CD4-positive, alpha-beta T cell treated with Interleukin-1 beta for 1 hour (primary cell): ENCODE results near the gene NADK.
"Not testable (repeated sequence)": the region's sequence is repeated elsewhere in the genome, so short reads cannot be mapped to it uniquely, and the experiment has no call there.

Experiments
- DNase-seq, 2 donors: peaks; one replicate each; pipeline ENCODE4 v3.0.0-alpha.2; 2020 to 2022

The NADK gene

DNA sequence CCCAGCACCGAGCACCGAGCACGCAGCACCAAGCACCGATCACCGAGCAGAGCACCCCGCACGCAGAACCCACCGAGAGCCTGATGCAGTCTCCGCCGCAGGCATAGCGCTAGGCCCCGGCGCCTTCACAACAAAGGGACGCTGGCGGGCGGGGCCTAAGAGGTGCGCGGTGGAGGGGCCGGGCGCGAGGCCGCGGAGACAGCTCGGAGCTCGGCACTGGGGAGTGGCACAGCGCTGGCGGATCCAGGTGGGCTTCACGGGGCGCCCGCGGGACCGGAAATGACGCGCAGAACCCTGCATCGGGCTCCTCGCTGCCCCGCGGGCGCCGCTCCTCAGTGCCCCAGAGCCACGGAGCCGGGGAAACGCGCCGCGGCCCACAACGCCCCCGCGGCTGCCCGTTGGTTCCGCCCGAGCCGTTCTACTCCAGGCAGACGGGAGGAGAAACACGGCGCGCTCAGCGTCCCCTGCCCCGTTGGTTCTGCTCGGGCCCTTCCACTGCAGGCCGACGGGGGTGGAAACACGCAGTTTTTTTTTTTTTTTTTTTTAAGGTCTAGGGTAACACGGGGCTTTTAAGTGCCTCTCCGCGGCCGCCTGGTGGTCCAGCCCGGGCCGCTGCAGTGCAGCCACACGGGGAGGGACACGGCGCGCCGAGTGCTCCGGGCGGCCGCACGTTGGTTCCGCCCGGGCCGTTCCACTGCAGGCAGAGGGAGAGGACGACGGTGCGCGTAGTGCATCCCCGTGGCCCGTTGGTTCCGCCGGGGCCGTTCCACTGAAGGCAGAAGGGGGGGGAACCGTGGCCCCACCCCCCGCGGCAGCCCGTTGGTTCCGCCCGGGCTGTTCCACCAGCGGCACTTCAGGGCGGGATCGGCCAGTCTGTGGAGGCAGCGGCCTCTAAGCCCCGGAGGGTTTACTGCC is 32.4 kb downstream of the NADK start:
- peak; percentile 78 to 89 for DNase-seq

DNA sequence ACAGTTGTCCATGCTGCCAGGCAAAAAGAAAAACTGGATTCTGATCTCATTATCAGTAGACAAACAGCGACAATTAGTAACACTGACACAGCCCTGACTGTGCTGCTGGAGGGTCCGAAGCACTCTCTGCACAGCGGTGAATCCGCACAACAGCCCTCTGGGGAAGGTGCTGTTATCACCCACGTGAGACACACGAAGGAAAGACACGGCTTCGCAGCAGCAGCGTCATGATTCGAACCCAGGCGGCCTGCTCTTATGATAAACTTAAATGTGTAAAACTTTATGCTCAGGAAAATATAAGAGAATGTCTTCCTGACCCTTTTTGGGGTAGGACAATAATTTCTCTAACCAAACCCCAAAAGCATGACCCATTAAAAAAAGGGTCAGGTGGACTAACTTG is 35.7 kb downstream of the NADK start:
- DNase-seq: not testable (repeated sequence)

DNA sequence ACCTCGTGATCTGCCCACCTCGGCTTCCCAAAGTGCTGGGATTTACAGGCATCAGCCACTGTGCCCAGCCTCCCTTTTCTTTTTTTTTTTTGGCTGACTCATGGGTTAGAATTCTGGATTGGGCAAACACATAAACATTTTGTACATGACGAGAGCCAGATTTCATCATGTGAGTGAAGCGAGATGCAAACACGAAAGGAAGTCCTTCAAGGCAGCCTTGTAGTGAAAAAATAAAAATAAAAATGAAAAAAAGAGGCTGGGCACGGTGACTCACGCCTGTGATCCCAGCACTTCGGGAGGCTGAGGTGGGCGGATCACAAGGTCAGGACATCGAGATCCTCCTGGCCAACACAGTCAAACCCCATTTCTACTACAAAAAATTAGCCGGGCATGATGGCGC is 37.3 kb downstream of the NADK start:
- DNase-seq: not testable (repeated sequence)

DNA sequence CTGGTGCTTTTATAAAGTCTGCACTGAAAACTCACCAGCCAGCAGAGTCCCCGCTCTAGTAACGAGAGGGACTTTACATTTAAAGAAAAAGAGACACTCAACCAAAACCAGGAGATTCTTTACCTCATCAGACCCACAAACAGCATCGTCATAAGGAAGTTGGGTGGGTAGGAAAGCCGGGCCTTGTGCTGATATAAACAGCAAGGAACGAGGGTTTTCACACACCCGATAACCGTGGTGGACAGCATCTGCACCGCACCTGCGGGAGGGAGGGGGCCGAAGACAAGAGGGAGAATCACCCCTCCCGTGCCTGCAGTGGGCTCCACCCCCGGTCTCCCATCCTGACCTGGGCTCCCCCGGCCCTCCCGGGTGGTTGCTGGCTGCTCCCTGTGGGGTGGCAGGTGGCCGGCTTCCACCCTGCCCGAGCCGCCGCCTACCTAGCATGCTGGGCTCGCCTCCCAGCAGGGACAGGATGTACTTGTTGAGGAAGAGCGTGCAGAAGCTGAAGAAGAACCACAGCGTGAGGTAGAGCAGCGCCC is 39.4 kb downstream of the NADK start:
- DNase-seq: not testable (repeated sequence)

DNA sequence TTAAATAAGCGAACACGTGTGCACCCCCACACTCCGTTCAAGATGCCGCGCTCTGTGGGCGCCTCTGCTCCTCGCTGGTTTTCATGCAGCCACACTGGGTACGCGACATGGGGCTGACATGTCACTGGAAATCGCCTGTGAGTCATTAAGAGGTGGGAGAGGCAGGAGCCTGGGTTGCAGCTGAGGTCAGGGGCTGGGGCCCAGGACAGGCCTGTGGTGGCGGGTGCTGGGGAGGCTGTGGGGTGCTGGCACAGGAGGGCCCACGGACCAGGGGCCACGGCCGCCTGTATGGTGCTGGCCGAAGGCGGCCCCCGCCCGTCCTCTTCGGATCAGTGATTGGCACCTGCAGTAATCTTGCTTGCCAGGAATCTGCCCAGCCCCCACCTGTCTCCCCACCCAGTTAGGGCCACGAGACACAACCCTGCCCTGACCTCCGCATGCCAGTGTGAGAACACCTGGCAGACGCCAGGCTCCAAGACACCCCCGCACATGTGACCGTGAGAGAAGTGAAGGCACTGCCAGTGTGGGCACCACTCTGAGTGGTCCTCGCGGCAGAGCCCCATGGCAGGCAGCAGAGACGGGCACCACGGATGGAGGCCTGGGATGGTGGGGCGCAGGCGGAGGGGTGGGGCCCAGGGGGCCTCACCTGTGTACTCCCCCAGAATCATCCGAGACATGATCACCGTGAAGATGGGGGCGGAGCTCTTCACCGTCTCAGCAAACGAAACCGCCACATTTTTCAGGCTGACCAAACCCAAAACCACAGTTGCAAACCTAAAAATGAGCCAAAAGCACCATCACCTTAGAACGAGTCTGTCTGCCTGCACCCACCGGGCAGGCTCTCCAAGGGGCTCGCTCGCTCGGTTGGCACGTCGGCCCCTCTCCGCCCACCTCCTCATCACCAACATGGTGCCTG is 40.3 kb downstream of the NADK start:
- not testable (repeated sequence) for DNase-seq

DNA sequence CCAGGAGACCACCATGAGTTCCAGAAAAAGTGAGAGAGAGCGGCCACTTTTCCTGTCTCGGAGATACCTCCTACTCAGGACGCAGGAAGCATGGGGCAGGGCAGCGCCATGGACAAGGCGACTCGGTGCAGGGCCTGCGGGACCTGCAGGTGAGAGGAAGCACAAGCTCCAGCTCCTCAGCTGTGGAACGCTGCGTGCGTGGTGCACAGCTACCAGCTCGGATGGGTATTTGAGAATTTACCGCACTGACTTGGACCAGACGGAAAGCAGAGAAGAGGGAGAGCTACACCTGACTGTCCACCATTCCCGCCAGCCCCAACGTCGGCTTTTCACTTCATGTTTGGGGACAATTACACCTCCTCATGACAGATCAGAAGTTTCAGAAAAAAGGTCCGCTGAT is 45.9 kb downstream of the NADK start:
- no peak for DNase-seq

DNA sequence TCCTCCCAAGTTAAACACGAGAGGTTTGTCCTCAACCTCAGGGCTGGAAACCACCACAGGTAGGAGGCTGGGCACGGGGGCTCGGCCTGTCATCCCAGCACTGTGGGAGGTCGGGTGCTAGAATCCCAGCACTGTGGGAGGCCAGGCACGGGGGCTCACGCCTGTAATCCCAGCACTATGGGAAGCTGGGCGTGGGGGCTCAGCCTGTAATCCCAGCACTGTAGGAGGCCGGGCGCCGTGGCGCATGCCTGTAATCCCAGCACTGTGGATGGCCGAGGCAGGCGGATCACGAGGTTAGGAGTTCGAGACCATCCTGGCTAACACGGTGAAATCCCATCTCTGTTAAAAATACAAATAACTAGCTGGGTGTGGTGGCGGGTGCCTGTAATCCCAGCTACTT is 47.4 kb downstream of the NADK start:
- no peak for DNase-seq

DNA sequence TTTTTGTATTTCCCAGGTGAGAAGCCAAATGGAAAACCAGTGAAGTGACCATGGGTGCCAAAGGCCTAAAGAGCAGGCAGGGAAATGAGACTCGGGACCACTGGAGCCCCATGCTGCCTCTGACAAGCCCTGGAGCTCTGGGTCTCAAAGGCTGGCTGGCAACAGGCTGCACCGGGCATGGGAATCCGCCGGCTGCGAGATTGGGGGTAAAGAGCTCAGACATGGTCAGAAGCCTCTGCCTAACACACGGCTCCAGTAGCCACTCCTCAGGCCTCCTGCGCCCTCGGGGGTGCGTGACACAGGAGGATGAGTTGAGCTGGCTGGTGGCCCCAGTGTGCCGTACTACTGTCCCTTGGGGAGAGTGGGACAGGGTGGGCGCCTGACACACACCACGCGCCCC is 48.0 kb downstream of the NADK start:
- not testable (repeated sequence) for DNase-seq

DNA sequence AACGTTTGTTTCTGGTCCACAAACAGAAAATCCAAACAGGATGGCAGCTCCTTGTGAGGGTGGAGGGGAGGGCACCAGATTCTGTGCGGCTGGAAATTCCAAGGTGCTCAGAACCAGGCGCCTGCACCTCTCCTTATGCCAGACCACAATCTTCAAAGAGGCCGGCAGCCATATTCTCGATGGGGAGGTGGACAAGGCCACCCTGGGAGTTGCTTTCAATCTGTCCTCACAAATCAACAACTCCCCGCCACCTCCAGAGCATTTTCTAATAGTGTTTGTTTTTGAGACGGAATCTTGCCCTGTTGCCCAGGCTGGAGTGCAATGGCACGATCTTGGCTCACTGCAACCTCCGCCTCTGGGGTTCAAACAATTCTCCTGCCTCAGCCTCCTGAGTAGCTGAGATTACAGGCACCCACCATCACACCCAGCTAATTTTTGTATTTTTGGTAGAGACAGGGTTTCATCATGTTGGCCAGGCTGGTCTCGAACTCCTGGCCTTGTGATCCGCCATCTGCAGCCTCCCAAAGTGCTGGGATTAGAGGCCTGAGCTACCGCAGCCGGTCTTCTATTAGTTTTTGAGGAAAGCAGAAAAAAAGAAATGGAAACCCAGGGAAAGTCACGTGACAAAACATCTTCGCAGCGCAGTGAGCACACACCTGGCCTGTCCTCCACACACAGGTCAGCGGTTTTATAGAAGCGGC is 49.0 kb downstream of the NADK start:
- not testable (repeated sequence) for DNase-seq

DNA sequence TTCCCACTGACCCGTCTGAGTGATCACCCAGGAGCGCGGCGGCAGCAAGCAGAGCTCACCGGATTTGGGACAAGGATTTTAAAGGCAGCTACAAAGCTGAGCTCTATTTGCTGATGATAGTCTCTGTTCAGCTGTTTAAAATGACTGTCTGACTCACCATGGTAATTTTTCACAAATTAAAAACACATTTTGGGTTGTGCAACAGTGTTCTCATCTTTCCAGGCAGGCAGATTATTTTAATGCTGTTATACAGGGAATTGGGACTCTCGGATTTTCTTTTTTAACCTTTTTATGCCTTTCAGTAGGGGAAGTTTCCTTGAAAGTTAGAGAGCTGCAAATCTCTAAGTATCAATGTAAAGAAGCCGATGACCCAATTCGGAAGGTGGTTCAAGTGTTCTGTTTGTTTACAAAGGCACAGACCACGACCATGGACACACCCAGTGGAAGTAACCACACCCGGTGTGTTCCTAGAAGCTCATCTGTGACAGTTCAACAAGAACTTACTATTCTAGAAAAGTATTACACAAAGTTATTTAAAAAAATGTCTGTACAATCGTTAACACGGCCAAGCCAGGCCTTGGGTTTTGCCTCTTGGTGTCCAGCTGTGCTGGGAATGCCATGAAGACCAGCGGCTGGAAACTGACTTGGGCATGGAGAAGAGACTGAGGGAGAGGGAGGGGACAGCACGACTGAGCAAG is 49.8 kb downstream of the NADK start:
- DNase-seq: peak in 1 of 2 donors; percentile 56

DNA sequence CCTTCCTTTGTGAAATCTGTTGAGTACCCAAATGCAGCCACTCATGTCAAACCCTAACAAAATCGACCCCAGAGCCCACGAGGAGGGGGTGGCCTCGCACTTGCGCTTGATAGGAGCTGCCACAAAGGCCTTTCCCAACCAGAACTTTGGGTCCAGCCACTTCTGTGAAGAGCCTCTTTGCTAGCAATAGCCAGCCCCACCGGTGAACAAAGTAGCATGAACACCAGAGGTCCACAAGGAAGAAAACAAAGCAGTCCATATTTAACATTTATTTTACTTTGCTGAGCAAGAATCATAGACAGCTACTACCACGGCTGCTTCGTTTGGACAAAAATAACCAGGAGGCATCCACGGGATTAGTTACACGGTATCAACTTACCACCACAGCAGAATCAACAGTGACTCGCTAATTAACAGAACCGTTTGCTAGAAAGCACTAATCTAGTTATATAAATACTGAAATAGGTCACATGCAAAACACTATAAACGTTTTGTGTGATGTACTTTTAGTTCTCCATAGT is 51.1 kb downstream of the NADK start:
- not testable (repeated sequence) for DNase-seq

DNA sequence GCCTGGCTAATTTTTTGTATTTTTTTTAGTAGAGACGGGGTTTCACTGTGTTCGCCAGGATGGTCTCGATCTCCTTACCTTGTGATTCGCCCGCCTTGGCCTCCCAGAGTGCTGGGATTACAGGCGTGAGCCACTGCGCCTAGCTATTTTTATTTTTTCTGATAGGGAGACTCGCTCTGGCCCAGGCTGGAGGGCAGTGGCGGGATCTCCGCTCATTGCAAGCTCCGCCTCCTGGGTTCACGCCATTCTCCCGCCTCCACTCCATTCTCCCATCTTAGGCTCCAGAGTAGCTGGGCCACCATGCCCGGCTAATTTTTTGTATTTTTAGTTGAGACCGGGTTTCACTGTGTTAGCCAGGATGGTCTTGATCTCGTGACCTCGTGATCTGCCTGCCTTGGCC is 52.2 kb downstream of the NADK start:
- not testable (repeated sequence) for DNase-seq

DNA sequence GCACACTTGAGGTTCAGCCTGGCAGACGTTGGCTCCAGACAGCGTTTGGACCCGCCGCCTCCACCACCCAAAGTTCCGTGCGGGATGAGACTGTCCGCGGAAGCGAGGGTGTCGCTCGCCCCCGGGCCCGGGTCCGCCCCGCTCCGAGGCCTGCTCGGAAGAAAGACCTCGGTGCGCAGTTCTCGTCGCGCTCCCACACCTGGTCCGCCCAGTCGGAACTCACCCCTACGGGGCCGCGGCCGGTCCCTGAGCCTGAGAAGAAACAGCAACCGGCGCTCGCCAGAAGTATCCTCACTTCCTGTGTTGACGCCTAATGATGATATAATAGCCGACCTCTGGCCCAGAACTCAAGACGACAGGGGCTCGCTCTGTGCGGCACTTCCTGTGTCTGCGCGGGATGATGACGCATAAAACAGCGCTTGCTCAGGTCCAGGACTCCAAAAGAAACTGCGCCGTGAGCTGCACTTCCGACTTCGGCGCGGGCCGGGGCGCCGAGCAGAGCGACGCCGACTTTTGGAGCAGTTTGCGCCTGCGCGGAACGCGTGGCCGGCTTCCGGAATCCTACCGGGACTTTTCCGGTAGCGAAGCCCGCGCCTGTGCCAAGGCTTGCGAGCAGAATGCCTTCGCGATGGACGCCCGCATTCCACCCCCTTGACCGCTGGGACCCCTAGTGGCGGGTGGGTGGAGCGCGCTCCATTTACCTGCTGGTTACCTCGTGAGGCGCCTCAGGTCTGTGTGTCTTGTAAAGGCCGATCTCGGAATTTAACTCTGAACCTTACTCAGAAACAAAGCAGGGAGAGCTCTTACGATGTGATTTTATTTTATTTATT is 54.0 kb downstream of the NADK start, which contains the start of gene CDK11A:
Gene CDK11A (minus strand): TSS at position 323 of the 830 bp plus-strand sequence. CDS start 1,539 bp downstream, outside the sequence.
- DNase-seq: peak; percentile 96 to 99

DNA sequence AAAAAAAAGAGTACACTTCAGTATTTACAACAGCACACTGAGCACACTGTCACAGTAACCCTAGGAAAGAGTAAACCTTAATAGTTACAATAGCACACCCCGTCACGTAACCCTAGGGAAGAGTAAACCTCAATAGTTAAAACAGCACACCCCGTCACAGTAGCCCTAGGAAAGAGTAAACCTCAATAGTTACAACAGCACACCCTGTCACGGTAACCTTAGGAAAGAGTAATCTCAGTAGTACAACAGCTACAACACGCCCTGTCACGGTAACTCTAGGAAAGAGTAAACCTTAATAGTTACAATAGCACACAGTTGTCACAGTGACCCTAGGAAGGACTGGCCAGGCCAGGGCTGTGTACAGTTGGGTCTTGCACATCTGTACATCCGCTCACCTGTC is 57.1 kb downstream of the NADK start:
- no peak for DNase-seq

DNA sequence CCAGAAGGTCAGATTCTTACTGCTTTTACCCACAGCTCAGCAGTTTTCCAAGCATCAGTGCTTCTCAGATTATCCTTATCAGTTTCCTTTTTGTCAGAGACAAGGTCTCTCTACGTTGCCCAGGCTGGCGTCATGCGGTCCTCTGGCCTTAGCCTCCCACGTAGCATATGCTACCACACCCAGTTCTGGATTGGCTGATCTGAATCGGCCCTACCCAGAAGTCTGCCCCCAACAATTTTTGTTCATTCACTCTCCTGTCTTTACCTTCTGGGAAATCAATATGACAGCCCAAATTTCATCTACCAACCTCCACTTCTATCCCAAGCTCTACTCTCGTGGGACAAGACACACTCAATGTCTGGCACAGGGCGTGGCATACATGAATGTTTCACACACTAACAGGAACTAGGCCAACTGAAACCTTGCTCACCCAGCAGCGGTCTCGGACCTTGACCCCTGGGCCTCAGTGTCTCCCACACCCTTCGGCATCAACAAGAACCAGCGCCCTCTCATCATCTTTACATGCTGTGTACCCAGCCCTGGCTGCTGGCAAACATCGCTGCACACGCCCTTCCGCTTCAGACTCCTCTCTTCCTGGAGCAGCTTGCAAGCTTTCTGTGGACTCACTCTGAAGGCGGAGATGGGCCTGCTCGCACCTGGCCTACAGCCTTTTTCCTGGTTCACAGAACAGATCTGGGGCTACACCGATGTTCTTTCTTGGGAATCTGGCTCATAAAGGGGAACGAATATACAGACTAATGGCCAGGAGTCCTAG is 63.0 kb downstream of the NADK start:
- DNase-seq: not testable (repeated sequence)

DNA sequence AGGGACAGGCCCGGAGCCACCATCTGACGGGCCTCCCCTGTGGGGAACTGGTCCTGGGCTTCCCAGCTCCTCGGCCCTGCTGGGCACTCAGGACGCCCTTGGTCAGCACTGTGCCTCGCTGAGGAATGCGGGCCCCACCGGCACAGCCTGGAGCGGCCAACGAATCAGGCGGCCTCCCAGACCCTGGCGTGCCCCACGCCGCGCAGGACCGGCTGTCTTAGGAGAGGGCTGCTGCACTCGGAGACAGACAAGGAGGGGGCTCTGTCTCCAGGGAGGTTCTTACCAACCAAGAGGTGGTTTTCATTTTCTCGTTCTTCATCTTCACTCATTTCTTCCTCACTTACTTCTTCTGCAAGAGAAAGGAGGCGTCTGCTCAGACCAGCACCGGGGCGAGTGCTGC is 70.4 kb downstream of the NADK start:
- not testable (repeated sequence) for DNase-seq

DNA sequence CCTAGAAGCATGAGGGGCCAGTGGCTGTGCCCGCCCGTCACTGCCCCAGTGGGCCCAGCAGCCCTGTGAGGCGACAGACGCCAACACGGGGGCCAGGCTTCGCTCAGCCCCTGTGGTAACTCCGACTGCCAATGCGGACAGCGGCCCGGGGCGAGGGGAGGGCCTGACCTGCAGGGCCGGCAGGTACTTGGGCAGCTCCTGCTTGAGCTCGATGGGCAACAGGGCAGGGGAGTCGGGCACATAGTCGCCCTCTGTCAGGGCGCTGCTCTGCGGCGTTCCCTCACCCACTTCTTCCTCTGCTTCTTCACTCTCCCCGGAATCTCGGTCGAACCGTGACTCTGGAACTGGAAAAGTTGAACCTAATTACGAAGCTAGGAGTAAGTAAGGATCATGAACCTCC is 71.0 kb downstream of the NADK start:
- not testable (repeated sequence) for DNase-seq

DNA sequence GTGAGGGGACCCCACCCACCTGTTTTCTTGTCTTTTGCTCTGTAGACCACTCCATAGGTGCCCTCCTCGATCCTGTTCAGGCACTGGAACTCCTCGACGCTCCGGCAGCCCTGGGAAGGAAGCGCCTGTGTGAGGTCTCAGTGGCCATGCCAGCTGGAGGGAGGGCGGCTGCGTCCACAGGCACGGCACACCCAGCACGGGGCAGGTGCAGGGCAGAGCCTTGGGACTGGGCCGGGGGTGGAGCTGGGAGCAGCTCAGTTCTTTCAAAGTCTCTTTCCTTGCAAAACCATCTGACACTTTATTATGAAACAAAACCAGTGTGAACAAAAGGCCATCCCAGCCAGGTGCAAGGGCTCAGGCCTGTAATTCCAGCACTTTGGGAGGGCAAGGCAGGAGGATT is 72.6 kb downstream of the NADK start:
- DNase-seq: not testable (repeated sequence)

DNA sequence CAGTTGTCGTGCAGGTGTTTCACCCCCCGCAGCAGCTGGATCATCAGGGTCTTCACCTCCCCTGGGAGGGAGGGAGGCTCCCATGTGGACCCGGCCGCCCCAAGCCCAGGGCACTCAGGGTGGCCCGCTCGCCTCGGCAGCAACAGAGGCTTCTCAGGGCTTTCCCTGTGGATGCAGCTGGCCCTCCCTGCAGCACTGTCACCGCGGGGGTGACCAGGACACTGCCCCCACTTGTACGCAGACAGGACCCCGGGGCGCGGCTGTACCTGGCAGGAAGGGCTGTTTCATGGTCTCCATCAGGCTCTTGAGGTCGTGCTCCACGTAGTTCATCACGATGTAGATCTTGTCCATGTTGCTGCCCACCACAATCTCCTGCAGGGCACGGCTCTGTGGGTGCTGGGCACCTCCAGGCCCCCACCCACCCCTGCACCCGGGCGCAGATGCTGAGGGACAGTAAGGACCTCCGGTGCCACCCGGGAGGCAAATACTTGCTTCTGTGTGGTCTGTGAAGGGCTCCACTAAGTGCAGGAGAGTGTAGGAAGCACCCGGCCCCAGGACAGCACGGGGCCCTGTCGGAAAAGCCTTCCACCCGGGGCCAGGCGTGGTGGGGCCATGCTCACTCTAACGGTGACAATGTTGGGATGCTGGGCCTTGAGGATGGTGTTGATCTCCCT is 73.8 kb downstream of the NADK start:
- not testable (repeated sequence) for DNase-seq
